ENCODE results near the gene TMEM179.

The TMEM179 gene

GRCh38 chr14:104546591-104547309 lies 57.8 kb downstream of the TMEM179 start:
- no peak overlapping the region for H3K4me3 ChIP-seq
- TF ChIP-seq CTCF (IDR thresholded peaks at IDR 0.05): no peak
- H3K27ac ChIP-seq: no peak overlapping the region
- DNase-seq (ENCODE audit: low spot score): no peak

- H3K27ac ChIP-seq: no peak overlapping the region
These were observed 58.5 kb downstream of the TMEM179 start for GRCh38 chr14:104545942-104546501.

GRCh38 chr14:104545151-104545941 lies 59.2 kb downstream of the TMEM179 start:
- TF ChIP-seq CTCF (IDR thresholded peaks at IDR 0.05): no peak
- Histone ChIP-seq H3K27ac (no peak overlapping the region), H3K4me3 (no peak overlapping the region)
- no peak for DNase-seq (ENCODE audit: low spot score)

More at GRCh38 chr14:104545942-104546501, 58.5 kb downstream of the TMEM179 start:
- no peak for TF ChIP-seq CTCF (IDR thresholded peaks at IDR 0.05)
- no peak overlapping the region for H3K4me3 ChIP-seq
- no peak for DNase-seq (ENCODE audit: low spot score)

GRCh38 chr14:104544362-104544961 lies 60.1 kb downstream of the TMEM179 start:
- Histone ChIP-seq H3K27ac (no peak overlapping the region), H3K4me3 (no peak overlapping the region)
- no peak for TF ChIP-seq CTCF (IDR thresholded peaks at IDR 0.05)
- DNase-seq (ENCODE audit: low spot score): no peak

GRCh38 chr14:104542871-104543830 lies 61.4 kb downstream of the TMEM179 start:
- no peak for DNase-seq (ENCODE audit: low spot score)
- H3K4me3 ChIP-seq: no peak overlapping the region
- no peak for TF ChIP-seq CTCF (IDR thresholded peaks at IDR 0.05)
- H3K27ac ChIP-seq: no peak overlapping the region

GRCh38 chr14:104541905-104542465 lies 62.6 kb downstream of the TMEM179 start:
- TF ChIP-seq CTCF (IDR thresholded peaks at IDR 0.05): no peak
- Histone ChIP-seq H3K27ac (no peak overlapping the region), H3K4me3 (no peak overlapping the region)
- no peak for DNase-seq (ENCODE audit: low spot score)

Measured in coronary artery (tissue), 2 donors.